ENCODE results near the gene EXOC1L.

EXOC1L gene

GRCh38 chr4:55849724-55850123 is 30.1 kb downstream of the EXOC1L start:
- TF ChIP-seq CTCF (IDR thresholded peaks at IDR 0.05; ENCODE audit: low read depth, low read length) = no peak
- DNase-seq (ENCODE audit: extremely low read depth, low read depth) = no peak

DNA sequence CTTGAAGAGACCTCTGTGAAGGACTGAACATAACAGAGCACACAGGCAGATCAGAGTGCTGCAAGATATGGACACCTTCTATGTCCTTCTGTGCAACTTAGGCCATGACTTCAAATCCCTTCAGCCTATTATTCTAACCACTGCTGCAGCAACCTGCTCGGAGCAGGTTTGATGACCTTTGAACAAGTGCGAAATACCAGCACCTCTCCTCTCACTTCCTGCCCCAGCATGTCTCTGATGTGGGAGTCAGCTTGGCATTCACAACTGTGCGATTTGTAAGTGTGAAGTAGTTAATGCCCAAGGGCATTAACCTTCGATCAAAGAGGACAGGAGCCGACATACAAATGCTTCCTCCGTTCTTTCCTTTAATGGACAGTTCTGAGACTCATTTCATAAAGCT is 32.3 kb downstream of the EXOC1L start:
- no peak for DNase-seq (ENCODE audit: extremely low read depth, low read depth)
- TF ChIP-seq CTCF (IDR thresholded peaks at IDR 0.05; ENCODE audit: low read depth, low read length) = no peak

GRCh38 chr4:55853484-55854046 is 34.0 kb downstream of the EXOC1L start, which contains the start of gene EXOC1:
Gene EXOC1 (plus strand): TSS chr4:55853648. CDS start chr4:55858324, 4,676 bp downstream.
- DNase-seq (ENCODE audit: extremely low read depth, low read depth) = peak; percentile 84
- no peak for TF ChIP-seq CTCF (IDR thresholded peaks at IDR 0.05; ENCODE audit: low read depth, low read length)

- TF ChIP-seq CTCF (IDR thresholded peaks at IDR 0.05; ENCODE audit: low read depth, low read length) = no peak
- DNase-seq (ENCODE audit: extremely low read depth, low read depth) = no peak
Measured at GRCh38 chr4:55854129-55854528, 34.5 kb downstream of the EXOC1L start.

GRCh38 chr4:55857586-55857985 is 38.0 kb downstream of the EXOC1L start:
- no peak for TF ChIP-seq CTCF (IDR thresholded peaks at IDR 0.05; ENCODE audit: low read depth, low read length)
- DNase-seq (ENCODE audit: extremely low read depth, low read depth) = no peak

- no peak for DNase-seq (ENCODE audit: extremely low read depth, low read depth)
- no peak for TF ChIP-seq CTCF (IDR thresholded peaks at IDR 0.05; ENCODE audit: low read depth, low read length)
Measured at GRCh38 chr4:55859711-55860110, 40.1 kb downstream of the EXOC1L start.

DNA sequence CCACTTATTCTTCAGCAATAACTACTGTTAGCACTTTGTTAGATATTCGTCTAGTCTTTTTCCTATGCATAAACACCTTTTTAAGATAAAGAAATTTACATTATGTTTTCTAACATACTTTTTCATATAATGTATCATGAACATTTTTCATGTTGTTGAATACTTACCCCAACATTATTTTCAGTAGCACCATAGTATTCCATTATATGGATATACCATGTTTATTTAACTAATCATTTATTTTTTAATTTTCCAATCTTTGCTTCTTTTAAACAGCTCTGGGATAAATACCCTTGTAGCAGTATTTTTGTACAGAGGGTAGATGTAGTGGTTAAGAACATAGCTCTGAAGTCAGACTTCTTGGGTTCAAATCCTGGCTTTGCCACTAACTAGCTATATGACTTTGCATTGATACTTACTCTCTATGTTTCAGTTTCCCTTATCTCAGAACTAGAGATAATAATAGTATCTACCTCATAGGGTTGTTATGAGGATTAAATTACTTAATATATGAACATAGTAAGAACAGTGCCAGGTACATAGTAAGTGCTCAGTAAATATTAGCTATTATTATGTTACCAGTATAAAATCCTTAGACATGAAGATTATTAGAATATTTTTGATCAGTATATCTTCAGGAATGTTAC is 45.1 kb downstream of the EXOC1L start:
- TF ChIP-seq CTCF (IDR thresholded peaks at IDR 0.05; ENCODE audit: low read depth, low read length) = no peak
- no peak for DNase-seq (ENCODE audit: extremely low read depth, low read depth)

All from AG09319 (cell line).